CD14-positive monocyte (primary cell): ENCODE results near the gene PPP1R16B. TPM values are rescaled to one million over a fixed set of nuclear protein-coding genes. Genes with fewer than 3 reads are reported as not detected.

ENCODE experiments used
- DNase-seq, 3 donors: peaks; one replicate each; pipeline ENCODE4 v3.0.0-alpha.2; 2011 to 2022
- H2AFZ ChIP-seq: 2 replicates; pipeline ENCODE4 v1.6.0; 2012; ENCODE audit warnings: mild to moderate bottlenecking, low read depth, low read length, inconsistent platforms; ENCODE audit not compliant: insufficient read depth, poor library complexity, severe bottlenecking
- H3K27ac ChIP-seq, 2 donors: 1 replicate in 1 of 2; 2 replicates in 1 of 2; pipeline ENCODE4 v1.5.1; 2012 to 2013; ENCODE audit warnings: low read length in 2 of 2, control low read depth in 1 of 2, inconsistent platforms in 1 of 2, low read depth in 1 of 2, mild to moderate bottlenecking in 1 of 2
- H3K27me3 ChIP-seq, 2 donors: one replicate each; pipeline versions ENCODE4 v1.6.0 to v1.6.1; 2011 to 2013; ENCODE audit warnings: low read length in 2 of 2; ENCODE audit not compliant: control insufficient read depth in 2 of 2, insufficient read depth in 2 of 2
- H3K36me3 ChIP-seq, 2 donors: replicated peaks in 1 of 2; 1 replicate in 1 of 2; 2 replicates in 1 of 2; pipeline versions ENCODE4 v1.5.1 to v1.6.1; 2012 to 2013; ENCODE audit warnings: low read length in 2 of 2, control low read depth in 1 of 2, inconsistent platforms in 1 of 2, mild to moderate bottlenecking in 1 of 2; ENCODE audit not compliant: insufficient read depth in 2 of 2, control insufficient read depth in 1 of 2
- H3K4me1 ChIP-seq, 2 donors: 1 replicate in 1 of 2; 2 replicates in 1 of 2; pipeline versions ENCODE4 v1.5.1 to v1.6.1; 2012 to 2013; ENCODE audit warnings: low read length in 2 of 2, control low read depth in 1 of 2, inconsistent platforms in 1 of 2, mild to moderate bottlenecking in 1 of 2, moderate library complexity in 1 of 2; ENCODE audit not compliant: insufficient read depth in 2 of 2, control insufficient read depth in 1 of 2
- H3K4me2 ChIP-seq: replicated peaks from 2 replicates; pipeline ENCODE3; 2012; ENCODE audit warnings: low read length, moderate library complexity, mild to moderate bottlenecking; ENCODE audit not compliant: poor library complexity, severe bottlenecking; ENCODE audit errors: extremely low read depth
- H3K4me3 ChIP-seq, 3 experiments: fragments of 200-600 bp in 1 of 3; sonication (generic) in 1 of 3; replicated peaks in 1 of 3; 1 replicate in 2 of 3; 2 replicates in 1 of 3; pipeline ENCODE4 v1.5.1; 2011 to 2013; ENCODE audit warnings: low read length in 3 of 3, mild to moderate bottlenecking in 3 of 3, control low read depth in 2 of 3, low read depth in 2 of 3, inconsistent platforms in 1 of 3, moderate library complexity in 1 of 3
- H3K79me2 ChIP-seq: 2 replicates; pipeline ENCODE4 v1.6.0; 2012; ENCODE audit warnings: mild to moderate bottlenecking, control low read depth, inconsistent platforms, low read length, moderate library complexity; ENCODE audit not compliant: insufficient read depth
- H3K9ac ChIP-seq: 2 replicates; pipeline ENCODE4 v1.6.0; 2017; ENCODE audit warnings: low read length, mild to moderate bottlenecking; ENCODE audit not compliant: insufficient read depth, poor library complexity, severe bottlenecking
- H3K9me3 ChIP-seq, 2 donors: replicated peaks in 1 of 2; 1 replicate in 1 of 2; 2 replicates in 1 of 2; pipeline versions ENCODE4 v1.5.1 to v1.6.1; 2012 to 2013; ENCODE audit warnings: low read length in 2 of 2, control low read depth in 1 of 2; ENCODE audit not compliant: control insufficient read depth in 1 of 2, insufficient read depth in 1 of 2
- H4K20me1 ChIP-seq: 2 replicates; pipeline ENCODE4 v1.6.0; 2012; ENCODE audit warnings: mild to moderate bottlenecking, low read length, control low read depth, moderate library complexity; ENCODE audit not compliant: insufficient read depth
- H3K27ac Mint-ChIP-seq, 7 donors: one replicate each; pipeline ENCODE4 v1.8.0; 2020; ENCODE audit warnings: mild to moderate bottlenecking in 7 of 7, mixed read lengths in 7 of 7, moderate library complexity in 6 of 7, inconsistent platforms in 2 of 7
- H3K27me3 Mint-ChIP-seq, 3 donors: one replicate each; pipeline ENCODE4 v1.8.0; 2021 to 2022; ENCODE audit warnings: low read depth in 3 of 3, mild to moderate bottlenecking in 3 of 3, mixed read lengths in 3 of 3, moderate library complexity in 3 of 3, inconsistent platforms in 1 of 3
- H3K36me3 Mint-ChIP-seq, 2 donors: one replicate each; pipeline ENCODE4 v1.8.0; 2020; ENCODE audit warnings: mixed read lengths in 2 of 2, inconsistent platforms in 1 of 2, mild to moderate bottlenecking in 1 of 2
- H3K4me1 Mint-ChIP-seq: one replicate; pipeline ENCODE4 v1.8.0; 2020; ENCODE audit warnings: mild to moderate bottlenecking, mixed read lengths
- H3K4me3 Mint-ChIP-seq, 2 donors: one replicate each; pipeline ENCODE4 v1.8.0; 2020; ENCODE audit warnings: mild to moderate bottlenecking in 2 of 2, mixed read lengths in 2 of 2, moderate library complexity in 1 of 2
- H3K9me3 Mint-ChIP-seq, 7 donors: one replicate each; pipeline ENCODE4 v1.8.0; 2020 to 2022; ENCODE audit warnings: mixed read lengths in 7 of 7, mild to moderate bottlenecking in 6 of 7, moderate library complexity in 6 of 7, inconsistent platforms in 2 of 7
- CTCF ChIP-seq: fragments of 200-600 bp; IDR thresholded peaks from one replicate; pipeline ENCODE4 v1.8.0; 2022; ENCODE audit warnings: antibody characterized with exemption, mild to moderate bottlenecking
- WGBS: methylation state at CpG from one replicate; pipeline ENCODE4 v1.1.5; 2013; ENCODE audit warnings: missing lambda C conversion rate; ENCODE audit not compliant: insufficient coverage; 5-methylcytosine and 5-hydroxymethylcytosine counted together
- intact Hi-C, 2 donors: fragments of 100-400 bp; cut with micrococcal nuclease; formaldehyde crosslinking; loops; one replicate each; pipeline versions ENCODE4 v1.15.0 to v1.15.1; 2023
- polyA plus RNA-seq, 3 donors: library from polyadenylated mRNA; depleted of rRNA in 1 of 3; unstranded in 2 of 3; stranded (reverse) in 1 of 3; fragments of 300-500 nt in 2 of 3; fragments of >200 nt in 1 of 3; fragmentation: Illumina TruSeq in 2 of 3; gene quantifications; 1 replicate in 2 of 3; 2 replicates in 1 of 3; pipeline ENCODE4 v1.2.3, GENCODE V29; 2012 to 2021

Gene PPP1R16B
- polyA plus RNA-seq, 3 donors: 1.1 to 4.4 (median 1.4) TPM

- Histone ChIP-seq H3K27ac (no peak overlapping the region), H3K4me3 (no peak overlapping the region), H3K9me3 (no peaks in the 10 kb centered on the region), H2AFZ (no peak overlapping the region), H3K36me3 (peaks cover 0 to 29% of the 10 kb centered on the region in 2 donors), H4K20me1 (no peaks in the 10 kb centered on the region), H3K4me2 (no peak overlapping the region), H3K4me1 (no peaks in the 10 kb centered on the region), H3K27me3 (no peaks in the 10 kb centered on the region), H3K79me2 (no peaks in the 10 kb centered on the region), H3K9ac (no peak overlapping the region)
- H3K9me3 Mint-ChIP-seq: no peaks in the 10 kb centered on the region
- peaks cover 0 to 4% (median 0%) of the 10 kb centered on the region in 3 donors for H3K27me3 Mint-ChIP-seq
- H3K27ac Mint-ChIP-seq: no peak overlapping the region
- intact Hi-C loops: no loop called here
- H3K36me3 Mint-ChIP-seq: peaks cover 5 to 26% of the 10 kb centered on the region in 2 donors
- TF ChIP-seq CTCF: no peak
- H3K4me1 Mint-ChIP-seq: peaks cover 7% of the 10 kb centered on the region
- H3K4me3 Mint-ChIP-seq: no peak overlapping the region
- DNase-seq: no peak
- 100% methylated on average over 2 of the region's 5 CpGs for WGBS
Measured at GRCh38 chr20:38833154-38833856, 27.8 kb downstream of the PPP1R16B start.

- H3K9me3 Mint-ChIP-seq: no peaks in the 10 kb centered on the region
- Histone ChIP-seq H3K4me2 (no peak overlapping the region), H3K9ac (no peak overlapping the region), H3K4me3 (no peak overlapping the region), H3K27ac (no peak overlapping the region), H2AFZ (no peak overlapping the region), H3K27me3 (no peaks in the 10 kb centered on the region), H3K79me2 (no peaks in the 10 kb centered on the region), H3K36me3 (peaks cover 0 to 29% of the 10 kb centered on the region in 2 donors), H4K20me1 (no peaks in the 10 kb centered on the region), H3K4me1 (no peaks in the 10 kb centered on the region), H3K9me3 (no peaks in the 10 kb centered on the region)
- peaks cover 0 to 4% (median 1%) of the 10 kb centered on the region in 3 donors for H3K27me3 Mint-ChIP-seq
- peaks cover 7% of the 10 kb centered on the region for H3K4me1 Mint-ChIP-seq
- DNase-seq: no peak
- 74% methylated on average over 3 of the region's 4 CpGs for WGBS
- intact Hi-C loops: no loop called here
- no peak for TF ChIP-seq CTCF
- no peak overlapping the region for H3K27ac Mint-ChIP-seq
- no peak overlapping the region for H3K4me3 Mint-ChIP-seq
- H3K36me3 Mint-ChIP-seq: peaks cover 5 to 28% of the 10 kb centered on the region in 2 donors
Measured at GRCh38 chr20:38833857-38834164, 28.3 kb downstream of the PPP1R16B start.
